ENCODE data around the gene SIM1.
"Not testable (repeated sequence)": the region's sequence is repeated elsewhere in the genome, so short reads cannot be mapped to it uniquely, and the experiment has no call there.

SIM1 gene

DNA sequence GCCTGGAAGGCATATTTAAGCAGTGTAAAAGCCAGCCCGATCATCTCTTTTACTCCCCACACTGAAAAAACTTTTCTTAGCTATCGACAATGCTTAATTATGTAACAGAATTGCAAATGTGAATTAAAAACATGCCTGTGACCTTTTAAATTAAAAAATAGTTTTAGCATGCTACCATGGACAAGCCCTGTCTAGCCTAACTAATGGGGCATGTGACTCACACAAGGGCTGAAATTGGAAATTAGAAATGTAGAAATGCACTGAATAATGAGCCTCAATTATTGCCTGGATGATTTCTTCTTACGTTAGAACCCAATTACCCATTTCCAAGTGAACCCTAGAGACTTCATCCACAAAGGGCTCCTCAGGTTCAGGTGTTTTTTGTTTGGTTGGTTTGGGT lies 82.7 kb downstream of the SIM1 start:
- H3K4me1 Mint-ChIP-seq = no peaks in the 10 kb centered on the region
- H3K36me3 Mint-ChIP-seq = no peaks in the 10 kb centered on the region
- no peaks in the 10 kb centered on the region for H3K9me3 Mint-ChIP-seq
- no peaks in the 10 kb centered on the region for H3K27me3 Mint-ChIP-seq
- no peak for ATAC-seq (ENCODE audit: low read depth)
- DNase-seq (ENCODE audit: low spot score in 2 of 2) = no peak
- H3K4me3 Mint-ChIP-seq = no peak overlapping the region
- no peak overlapping the region for H3K27ac Mint-ChIP-seq

DNA sequence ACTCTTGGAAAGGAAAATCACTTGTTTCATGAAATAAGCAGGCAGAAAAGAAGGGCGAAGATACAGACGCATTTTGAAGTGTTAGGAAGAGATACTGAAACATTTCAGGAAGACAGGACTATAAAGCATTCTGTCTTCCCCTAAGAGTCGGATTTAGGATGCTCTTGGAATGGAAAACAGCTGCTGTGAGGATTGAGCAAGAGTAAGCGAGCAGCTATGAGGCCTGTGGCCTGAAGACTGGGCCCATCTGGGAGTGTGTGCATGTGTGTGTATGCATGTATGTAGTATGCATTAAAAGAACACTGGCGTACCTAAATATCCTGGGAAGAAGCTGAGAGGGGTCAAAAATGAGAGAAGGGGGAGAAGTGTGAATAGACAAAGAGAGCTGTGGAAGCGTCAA lies 83.6 kb downstream of the SIM1 start:
- Mint-ChIP-seq H3K27me3 (no peaks in the 10 kb centered on the region), H3K4me1 (no peaks in the 10 kb centered on the region), H3K9me3 (no peaks in the 10 kb centered on the region), H3K36me3 (no peaks in the 10 kb centered on the region), H3K27ac (no peak overlapping the region), H3K4me3 (no peak overlapping the region)
- ATAC-seq (ENCODE audit: low read depth) = no peak
- no peak for DNase-seq (ENCODE audit: low spot score in 2 of 2)

GRCh38 chr6:100379386-100379785 lies 85.3 kb downstream of the SIM1 start:
- ATAC-seq (ENCODE audit: low read depth) (no peak), DNase-seq (ENCODE audit: low spot score in 2 of 2) (no peak)
- Mint-ChIP-seq H3K4me3 (no peak overlapping the region), H3K36me3 (no peaks in the 10 kb centered on the region), H3K4me1 (no peaks in the 10 kb centered on the region), H3K9me3 (no peaks in the 10 kb centered on the region), H3K27ac (no peak overlapping the region), H3K27me3 (no peaks in the 10 kb centered on the region)

DNA sequence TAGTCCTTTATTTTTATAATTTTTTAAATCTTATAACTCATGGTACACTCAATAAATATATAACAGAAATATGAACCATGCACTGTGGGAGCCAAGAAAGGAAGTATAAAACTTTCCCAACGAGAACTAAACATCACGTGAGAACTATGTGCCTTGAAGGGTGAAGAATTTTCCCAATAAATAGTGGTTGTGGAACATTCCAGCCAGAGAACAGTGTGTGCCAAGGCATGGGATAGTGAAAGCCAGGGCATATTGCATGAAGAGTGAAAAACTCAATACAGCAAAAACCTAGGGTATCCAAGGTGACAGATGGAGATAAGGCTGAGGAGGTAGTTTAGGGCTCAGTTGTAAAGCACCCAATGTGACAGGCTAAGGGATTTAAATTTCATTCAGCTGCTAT lies 86.1 kb downstream of the SIM1 start:
- no peak for ATAC-seq (ENCODE audit: low read depth)
- no peaks in the 10 kb centered on the region for H3K36me3 Mint-ChIP-seq
- no peak overlapping the region for H3K27ac Mint-ChIP-seq
- no peaks in the 10 kb centered on the region for H3K9me3 Mint-ChIP-seq
- H3K27me3 Mint-ChIP-seq = no peaks in the 10 kb centered on the region
- DNase-seq (ENCODE audit: low spot score in 2 of 2) = no peak
- H3K4me3 Mint-ChIP-seq = no peak overlapping the region
- no peaks in the 10 kb centered on the region for H3K4me1 Mint-ChIP-seq

DNA sequence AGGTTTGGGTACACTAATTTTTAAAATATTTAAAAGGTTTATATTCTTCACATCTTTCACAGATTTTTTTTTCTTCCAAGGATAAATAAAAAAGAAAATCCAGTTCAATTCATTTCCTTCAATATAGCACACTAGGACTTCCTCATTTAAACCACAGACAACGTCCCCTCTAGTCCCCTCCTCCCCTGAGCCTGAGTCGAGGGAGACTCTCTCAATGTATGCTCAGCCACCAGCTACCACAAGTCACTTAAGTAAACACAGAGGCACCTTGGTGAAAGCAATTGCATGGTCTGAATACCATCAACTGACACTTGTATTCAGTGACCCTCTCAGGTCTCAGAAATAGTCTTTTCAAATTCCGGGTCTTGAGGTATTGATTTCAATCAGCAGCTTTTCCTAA lies 88.6 kb downstream of the SIM1 start:
- no peak for DNase-seq (ENCODE audit: low spot score in 2 of 2)
- no peaks in the 10 kb centered on the region for H3K27me3 Mint-ChIP-seq
- no peak for ATAC-seq (ENCODE audit: low read depth)
- H3K4me3 Mint-ChIP-seq = no peak overlapping the region
- no peaks in the 10 kb centered on the region for H3K9me3 Mint-ChIP-seq
- no peaks in the 10 kb centered on the region for H3K36me3 Mint-ChIP-seq
- no peaks in the 10 kb centered on the region for H3K4me1 Mint-ChIP-seq
- H3K27ac Mint-ChIP-seq = no peak overlapping the region

GRCh38 chr6:100372326-100373091 lies 92.2 kb downstream of the SIM1 start:
- H3K27ac Mint-ChIP-seq = no peak overlapping the region
- no peak for DNase-seq (ENCODE audit: low spot score in 2 of 2)
- no peak for ATAC-seq (ENCODE audit: low read depth)
- H3K36me3 Mint-ChIP-seq = no peaks in the 10 kb centered on the region
- no peaks in the 10 kb centered on the region for H3K4me1 Mint-ChIP-seq
- H3K9me3 Mint-ChIP-seq = no peaks in the 10 kb centered on the region
- H3K4me3 Mint-ChIP-seq = no peak overlapping the region
- H3K27me3 Mint-ChIP-seq = no peaks in the 10 kb centered on the region

- Mint-ChIP-seq H3K4me3 (no peak overlapping the region), H3K27ac (no peak overlapping the region), H3K27me3 (no peaks in the 10 kb centered on the region), H3K4me1 (no peaks in the 10 kb centered on the region), H3K36me3 (no peaks in the 10 kb centered on the region), H3K9me3 (no peaks in the 10 kb centered on the region)
- DNase-seq (ENCODE audit: low spot score in 2 of 2) (no peak), ATAC-seq (ENCODE audit: low read depth) (no peak)
These were observed 93.1 kb downstream of the SIM1 start for GRCh38 chr6:100371591-100371990.

- Mint-ChIP-seq H3K36me3 (no peaks in the 10 kb centered on the region), H3K4me3 (no peak overlapping the region), H3K4me1 (no peaks in the 10 kb centered on the region), H3K27me3 (no peaks in the 10 kb centered on the region), H3K9me3 (no peaks in the 10 kb centered on the region), H3K27ac (no peak overlapping the region)
- no peak for DNase-seq (ENCODE audit: low spot score in 2 of 2)
- ATAC-seq (ENCODE audit: low read depth) = no peak
These were observed 94.5 kb downstream of the SIM1 start for GRCh38 chr6:100370265-100370664.

- Mint-ChIP-seq H3K4me1 (no peaks in the 10 kb centered on the region), H3K36me3 (no peaks in the 10 kb centered on the region), H3K9me3 (no peaks in the 10 kb centered on the region), H3K27ac (no peak overlapping the region), H3K27me3 (no peaks in the 10 kb centered on the region), H3K4me3 (no peak overlapping the region)
- DNase-seq (ENCODE audit: low spot score in 2 of 2) (no peak), ATAC-seq (ENCODE audit: low read depth) (no peak)
These were observed 98.3 kb downstream of the SIM1 start for GRCh38 chr6:100366419-100366818.

GRCh38 chr6:100363651-100364050 lies 101.1 kb downstream of the SIM1 start:
- DNase-seq (ENCODE audit: low spot score in 2 of 2) (no peak), ATAC-seq (ENCODE audit: low read depth) (no peak)
- H3K36me3 Mint-ChIP-seq = no peaks in the 10 kb centered on the region
- H3K27me3 Mint-ChIP-seq = no peaks in the 10 kb centered on the region
- no peak overlapping the region for H3K4me3 Mint-ChIP-seq
- H3K27ac Mint-ChIP-seq = no peak overlapping the region
- H3K9me3 Mint-ChIP-seq = peaks cover 2% of the 10 kb centered on the region
- H3K4me1 Mint-ChIP-seq = no peaks in the 10 kb centered on the region

DNA sequence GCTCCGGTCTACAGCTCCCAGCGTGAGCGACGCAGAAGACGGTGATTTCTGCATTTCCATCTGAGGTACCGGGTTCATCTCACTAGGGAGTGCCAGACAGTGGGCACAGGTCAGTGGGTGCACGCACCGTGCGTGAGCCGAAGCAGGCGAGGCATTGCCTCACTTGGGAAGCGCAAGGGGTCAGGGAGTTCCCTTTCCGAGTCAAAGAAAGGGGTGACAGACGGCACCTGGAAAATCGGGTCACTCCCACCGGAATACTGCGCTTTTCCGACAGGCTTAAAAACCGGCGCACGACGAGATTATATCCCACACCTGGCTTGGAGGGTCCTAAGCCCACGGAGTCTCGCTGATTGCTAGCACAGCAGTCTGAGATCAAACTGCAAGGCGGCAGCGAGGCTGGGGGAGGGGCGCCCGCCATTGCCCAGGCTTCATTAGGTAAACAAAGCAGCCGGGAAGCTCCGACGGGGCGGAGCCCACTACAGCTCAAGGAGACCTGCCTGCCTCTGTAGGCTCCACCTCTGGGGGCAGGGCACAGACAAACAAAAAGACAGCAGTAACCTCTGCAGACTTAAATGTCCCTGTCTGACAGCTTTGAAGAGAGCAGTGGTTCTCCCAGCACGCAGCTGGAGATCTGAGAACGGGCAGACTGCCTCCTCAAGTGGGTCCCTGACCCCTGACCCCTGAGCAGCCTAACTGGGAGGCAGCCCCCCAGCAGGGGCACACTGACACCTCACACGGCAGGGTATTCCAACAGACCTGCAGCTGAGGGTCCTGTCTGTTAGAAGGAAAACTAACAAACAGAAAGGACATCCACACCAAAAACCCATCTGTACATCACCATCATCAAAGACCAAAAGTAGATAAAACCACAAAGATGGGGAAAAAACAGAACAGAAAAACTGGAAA lies 109.7 kb downstream of the SIM1 start:
- H3K36me3 Mint-ChIP-seq; H3K4me1 Mint-ChIP-seq; ATAC-seq (ENCODE audit: low read depth); DNase-seq (ENCODE audit: low spot score in 2 of 2); H3K9me3 Mint-ChIP-seq; H3K27me3 Mint-ChIP-seq; H3K4me3 Mint-ChIP-seq; H3K27ac Mint-ChIP-seq: not testable (repeated sequence)

DNA sequence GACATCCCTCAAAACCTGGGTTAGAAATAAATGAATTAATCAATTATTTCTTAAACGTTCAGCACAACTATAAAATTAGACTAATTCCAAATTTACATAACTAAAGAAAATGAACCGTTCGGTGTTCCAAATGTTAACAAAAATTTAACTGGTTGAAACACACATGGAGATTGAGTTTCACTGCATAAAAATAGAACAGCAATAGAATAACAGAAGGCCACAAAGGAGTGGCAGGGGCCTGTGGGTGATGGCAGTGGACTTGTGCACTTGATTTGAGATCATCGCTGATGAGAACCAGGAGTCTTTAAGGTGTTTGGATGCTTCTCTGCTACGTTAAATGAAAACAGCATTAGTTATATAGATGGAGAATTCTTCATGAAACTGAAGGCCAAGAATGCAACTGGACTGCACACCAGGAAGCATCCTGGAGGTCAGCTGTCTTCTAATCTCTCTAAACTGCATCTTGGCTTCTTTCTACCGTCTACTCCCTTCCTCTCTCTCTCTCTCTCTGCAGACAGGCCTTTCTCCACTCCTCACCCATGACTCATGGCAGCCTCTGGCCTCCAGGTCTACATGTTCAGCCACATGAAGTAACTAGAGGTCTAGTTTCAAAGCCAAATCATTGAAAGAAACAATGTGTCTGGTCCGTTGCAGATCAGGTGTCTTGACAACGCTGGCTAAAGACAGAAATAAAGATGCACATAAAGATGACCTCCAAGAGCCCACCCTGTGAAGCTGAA lies 111.3 kb downstream of the SIM1 start:
- H3K36me3 Mint-ChIP-seq = no peaks in the 10 kb centered on the region
- H3K4me1 Mint-ChIP-seq = no peaks in the 10 kb centered on the region
- H3K9me3 Mint-ChIP-seq = no peaks in the 10 kb centered on the region
- ATAC-seq (ENCODE audit: low read depth) (no peak), DNase-seq (ENCODE audit: low spot score in 2 of 2) (no peak)
- no peak overlapping the region for H3K4me3 Mint-ChIP-seq
- H3K27ac Mint-ChIP-seq = no peak overlapping the region
- H3K27me3 Mint-ChIP-seq = no peaks in the 10 kb centered on the region

DNA sequence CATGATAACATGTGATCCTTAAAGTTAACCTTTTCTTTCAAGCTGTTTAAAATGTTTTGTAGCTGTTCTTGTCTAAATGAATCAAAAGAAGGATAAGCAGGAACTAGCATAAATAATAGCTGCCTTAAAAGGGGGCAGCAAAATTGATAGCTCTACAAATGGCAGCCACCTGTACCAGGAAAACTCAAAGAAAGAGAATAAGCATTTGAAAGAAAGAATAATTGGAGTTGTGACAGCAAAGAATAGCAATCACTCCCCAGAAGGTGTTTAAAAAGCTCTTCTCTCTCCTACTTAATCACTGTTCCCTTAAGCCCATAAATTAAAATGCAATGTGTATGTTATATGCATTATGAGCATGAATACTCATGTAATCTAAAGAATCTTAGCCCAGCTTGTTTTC lies 114.6 kb downstream of the SIM1 start:
- Mint-ChIP-seq H3K27me3 (no peaks in the 10 kb centered on the region), H3K9me3 (no peaks in the 10 kb centered on the region), H3K27ac (no peak overlapping the region), H3K4me3 (no peak overlapping the region), H3K4me1 (peaks cover 3% of the 10 kb centered on the region), H3K36me3 (no peaks in the 10 kb centered on the region)
- DNase-seq (ENCODE audit: low spot score in 2 of 2) (no peak), ATAC-seq (ENCODE audit: low read depth) (no peak)

- H3K27me3 Mint-ChIP-seq = no peaks in the 10 kb centered on the region
- no peak for ATAC-seq (ENCODE audit: low read depth)
- no peaks in the 10 kb centered on the region for H3K36me3 Mint-ChIP-seq
- H3K27ac Mint-ChIP-seq = no peak overlapping the region
- H3K4me3 Mint-ChIP-seq = no peak overlapping the region
- no peak for DNase-seq (ENCODE audit: low spot score in 2 of 2)
- H3K4me1 Mint-ChIP-seq = peaks cover 3% of the 10 kb centered on the region
- no peaks in the 10 kb centered on the region for H3K9me3 Mint-ChIP-seq
These were observed 115.4 kb downstream of the SIM1 start for GRCh38 chr6:100349366-100349765.
